ENCODE data around the gene REP15. TPM values are rescaled to one million over a fixed set of nuclear protein-coding genes. Genes with fewer than 3 reads are reported as not detected.

Gene REP15
- total and polyA plus RNA-seq, 2 of the 8 experiments (the other 6 are each of a cell fraction or from before 2014, with no cell fraction given) = 0.06 to 0.73 TPM

DNA sequence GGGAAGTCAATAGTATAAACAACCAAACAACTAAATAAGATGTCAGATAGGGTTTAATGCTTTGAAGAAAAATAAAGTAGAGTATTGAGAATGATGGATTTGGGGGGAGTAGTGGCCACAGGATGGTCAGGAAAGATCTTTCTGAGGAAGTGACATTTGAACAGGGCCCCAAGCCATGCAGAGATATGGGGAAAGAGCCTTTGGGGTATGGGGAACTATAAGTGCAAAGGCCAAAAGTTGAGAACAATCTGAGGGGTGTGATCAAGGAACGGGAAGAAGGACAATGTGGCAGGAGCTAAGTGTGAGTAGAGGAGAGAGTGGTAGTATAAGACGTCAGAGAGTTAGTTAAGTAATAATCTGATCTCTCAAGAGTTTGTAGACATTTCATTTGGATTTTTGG, 15.7 kb downstream of the REP15 start:
- ChIA-PET CTCF (ENCODE audit: partially characterized antibody) (interaction anchor here (3.8 kb wide), 1 partner anchor 8 kb away, joined by 11 read pairs; no protein-coding TSS in a partner anchor), POLR2A (ENCODE audit: partially characterized antibody) (interaction anchor here (0.6 to 1.1 kb wide), 3 partner anchors 11 to 188 kb away, joined by 3 to 4 read pairs (median 3); partner anchors contain the start of genes KLHL42, MANSC4 and PPFIBP1)
- H3K14ac ChIP-seq (ENCODE audit: insufficient read length) = no peak overlapping the region
- H4K91ac ChIP-seq (replicated peaks; ENCODE audit: insufficient read length, low read length) = no peak overlapping the region
- no peak overlapping the region for H2BK15ac ChIP-seq (ENCODE audit: low read length)
- H3K23me2 ChIP-seq (ENCODE audit: low read depth, low read length) = peaks cover 13% of the 10 kb centered on the region; the same call in 1 of the 2 replicates
- no peaks in the 10 kb centered on the region for H3K9me3 ChIP-seq (ENCODE audit: insufficient read depth in 2 of 2, low read depth in 1 of 2, low read length in 1 of 2)
- WGBS, 2 experiments (ENCODE audit: extremely low coverage in 1 of 2, insufficient coverage in 1 of 2, insufficient read length in 1 of 2, insufficient replicate concordance in 2 of 2, low coverage in 1 of 2, low lambda C conversion rate in 2 of 2, missing lambda C conversion rate in 1 of 2) = 92% methylated on average over 2 of the region's 2 CpGs; no CpG with 5 or more reads in 1 of the 2 experiments
- no peak overlapping the region for H3K9ac ChIP-seq (replicated peaks in 1 of 4; ENCODE audit: extremely low read depth in 1 of 4, low read depth in 3 of 4, low read length in 3 of 4)
- no peaks in the 10 kb centered on the region for H3K27me3 ChIP-seq (replicated peaks in 1 of 4; ENCODE audit: control insufficient read depth in 3 of 4, extremely low read depth in 1 of 4, insufficient read depth in 3 of 4, low read length in 3 of 4)
- no peak overlapping the region for H2AFZ ChIP-seq (ENCODE audit: low read length)
- no peak overlapping the region for H3K27ac ChIP-seq (ENCODE audit: low read depth, low read length)
- no peak overlapping the region for H2BK5ac ChIP-seq (ENCODE audit: low read depth, low read length)
- H3K4me1 ChIP-seq (replicated peaks in 1 of 4; ENCODE audit: control insufficient read depth in 3 of 4, insufficient read depth in 4 of 4, low read length in 3 of 4) = peaks cover 0 to 3% (median 1%) of the 10 kb centered on the region in 4 experiments; a peak in 3 of 7 replicates
- no peak overlapping the region for H3K4ac ChIP-seq (replicated peaks; ENCODE audit: insufficient read length, low read depth, low read length)
- H2BK120ac ChIP-seq (replicated peaks; ENCODE audit: low read depth, low read length) = no peak overlapping the region
- peaks cover 2 to 14% (median 7%) of the 10 kb centered on the region in 4 experiments; a peak in 6 of 8 replicates for H3K36me3 ChIP-seq (ENCODE audit: control insufficient read depth in 2 of 4, insufficient read depth in 4 of 4, low read length in 3 of 4)
- H3K4me3 ChIP-seq (ENCODE audit: extremely low read depth in 1 of 4, insufficient read depth in 2 of 4, low read depth in 3 of 4, low read length in 4 of 4) = peak overlapping the region in 1 of 4 experiments; percentile 85; a peak in 3 of 8 replicates
- H4K20me1 ChIP-seq (replicated peaks in 1 of 2; ENCODE audit: control insufficient read depth in 1 of 2, insufficient read depth in 2 of 2, low read length in 2 of 2) = peaks cover 0 to 5% of the 10 kb centered on the region in 2 experiments
- no peak overlapping the region for H3K56ac ChIP-seq (replicated peaks; ENCODE audit: insufficient read length, low read depth, low read length)
- H2AK5ac ChIP-seq (ENCODE audit: low read depth, low read length) = no peak overlapping the region
- peak overlapping the region; percentile 80 to 82; a peak in 3 of 4 replicates for H3K4me2 ChIP-seq (ENCODE audit: insufficient read depth in 1 of 2, low read depth in 2 of 2, low read length in 2 of 2)
- no peak for DNase-seq (ENCODE audit: low read depth in 1 of 2, low spot score in 2 of 2)
- no peak overlapping the region for H4K5ac ChIP-seq (ENCODE audit: insufficient read length, low read depth, low read length)
- no peak overlapping the region for H3K18ac ChIP-seq (ENCODE audit: extremely low read depth, low read length)
- H2BK20ac ChIP-seq (ENCODE audit: low read length) = no peak overlapping the region
- H3K23ac ChIP-seq (ENCODE audit: insufficient read length) = no peak overlapping the region
- H2BK12ac ChIP-seq (ENCODE audit: low read depth, low read length) = no peak overlapping the region
- peaks cover 5% of the 10 kb centered on the region; the same call in 1 of the 2 replicates for H3K79me1 ChIP-seq (ENCODE audit: low read depth, low read length)
- no peak overlapping the region for H4K8ac ChIP-seq (ENCODE audit: extremely low read depth, insufficient read depth, low read length)
- peaks cover 10 to 40% of the 10 kb centered on the region in 2 experiments; a peak in 3 of 4 replicates for H3K79me2 ChIP-seq (ENCODE audit: control insufficient read depth in 1 of 2, insufficient read depth in 2 of 2, low read length in 2 of 2)
- FAIRE-seq = no peak
- no peak for TF ChIP-seq CHD2 (IDR thresholded peaks at IDR 0.05; ENCODE audit: low read length)
- no peak for TF ChIP-seq CHD1 (IDR thresholded peaks at IDR 0.05; ENCODE audit: low read depth, low read length)
- no peak for TF ChIP-seq NANOG (IDR thresholded peaks at IDR 0.05; ENCODE audit: insufficient read depth, low read depth, low read length, poor library complexity, severe bottlenecking)
- no peak for TF ChIP-seq RXRA (IDR thresholded peaks at IDR 0.05; ENCODE audit: insufficient read depth, low read depth, low read length)
- no peak for TF ChIP-seq RAD21 (IDR thresholded peaks at IDR 0.05 in 1 of 2, conservative IDR thresholded peaks at IDR 0.05 in 1 of 2; ENCODE audit: low read depth in 2 of 2, low read length in 2 of 2)
- TF ChIP-seq E2F6 (IDR thresholded peaks at IDR 0.05) = no peak
- no peak for TF ChIP-seq CBX5 (IDR thresholded peaks at IDR 0.05; ENCODE audit: low read depth, low read length)
- no peak for TF ChIP-seq ASH2L (IDR thresholded peaks at IDR 0.05; ENCODE audit: low read length)
- TF ChIP-seq ATF2 (IDR thresholded peaks at IDR 0.05; ENCODE audit: low read length) = no peak
- TF ChIP-seq KDM1A (IDR thresholded peaks at IDR 0.05; ENCODE audit: borderline replicate concordance, low read length) = no peak
- no peak for TF ChIP-seq MAFK (IDR thresholded peaks at IDR 0.05; ENCODE audit: low read depth, low read length)
